Astrocyte of the cerebellum (primary cell): Measurements from ENCODE around the gene TRIM44.

Source experiments
- DNase-seq: peaks from one replicate; pipeline ENCODE4 v3.0.0-alpha.2; 2011; ENCODE audit warnings: low read depth
- H3K4me3 ChIP-seq: 2 replicates; pipeline ENCODE4 v1.5.1; 2011; ENCODE audit warnings: mild to moderate bottlenecking, low read depth, low read length, moderate library complexity
- CTCF ChIP-seq: IDR thresholded peaks from 2 replicates; pipeline ENCODE4 v1.5.1; 2012; ENCODE audit warnings: low read length, low read depth, moderate library complexity, mild to moderate bottlenecking; ENCODE audit errors: missing control alignments
- in situ Hi-C: cut with HindIII; loops from 2 replicates; pipeline ENCODE4 v1.10.0; 2017; ENCODE audit warnings: low sequenced_read_pairs

The TRIM44 gene

GRCh38 chr11:35683728-35684339 lies 21.3 kb downstream of the TRIM44 start:
- DNase-seq: no peak
- H3K4me3 ChIP-seq: no peak overlapping the region
- TF ChIP-seq CTCF: no peak
- in situ Hi-C loops: no loop called here

- in situ Hi-C loops: no loop called here
- no peak for DNase-seq
- H3K4me3 ChIP-seq: no peak overlapping the region
- TF ChIP-seq CTCF: no peak
These were observed 25.4 kb downstream of the TRIM44 start for GRCh38 chr11:35688023-35688422.

GRCh38 chr11:35689081-35689996 lies 26.8 kb downstream of the TRIM44 start:
- H3K4me3 ChIP-seq: no peak overlapping the region
- in situ Hi-C loops: no loop called here
- no peak for DNase-seq
- TF ChIP-seq CTCF: no peak

- H3K4me3 ChIP-seq: no peak overlapping the region
- no peak for TF ChIP-seq CTCF
- DNase-seq: no peak
- in situ Hi-C loops: no loop called here
These were observed 39.6 kb downstream of the TRIM44 start for GRCh38 chr11:35702126-35702525.

GRCh38 chr11:35709376-35709775 lies 46.8 kb downstream of the TRIM44 start:
- DNase-seq: no peak
- in situ Hi-C loops: no loop called here
- no peak overlapping the region for H3K4me3 ChIP-seq
- TF ChIP-seq CTCF: no peak

GRCh38 chr11:35711173-35711910 lies 48.8 kb downstream of the TRIM44 start:
- TF ChIP-seq CTCF: no peak
- no peak overlapping the region for H3K4me3 ChIP-seq
- no peak for DNase-seq
- in situ Hi-C loops: loop anchor here (5.0 kb wide), 1 partner anchor 69 kb away; no protein-coding TSS in a partner anchor
